Astrocyte (in vitro differentiated cells and primary cell): ENCODE results near the gene OSBP2.

Experiments
- CTCF ChIP-seq: IDR thresholded peaks from 2 replicates; pipeline ENCODE4 v1.5.1; 2011; ENCODE audit warnings: low read depth, mild to moderate bottlenecking, inconsistent platforms, low read length, moderate library complexity; ENCODE audit not compliant: insufficient read depth
- EZH2 ChIP-seq: IDR thresholded peaks from 2 replicates; pipeline ENCODE4 v1.6.1; 2012; ENCODE audit warnings: mild to moderate bottlenecking, low read length, inconsistent platforms; ENCODE audit not compliant: insufficient read depth

DNA sequence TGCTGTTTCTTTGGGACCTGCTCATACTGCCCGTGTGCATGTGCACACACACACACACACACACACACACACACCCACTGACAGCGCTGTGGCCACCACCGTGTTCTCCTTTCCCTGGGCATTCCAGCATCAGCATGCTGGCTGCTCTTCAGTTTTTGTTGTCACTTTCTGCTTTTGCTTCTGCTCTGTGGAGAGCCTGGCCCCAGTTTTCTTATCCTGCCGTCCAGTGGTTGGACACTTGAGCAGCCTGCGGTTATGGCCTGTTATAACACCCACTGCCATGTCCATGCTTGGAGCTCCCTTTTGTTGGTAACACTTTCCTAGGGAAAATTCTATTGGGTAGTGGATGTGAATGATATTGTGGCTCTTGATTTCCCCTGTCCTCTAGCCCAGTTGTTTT is 83.6 kb downstream of the OSBP2 start:
- TF ChIP-seq CTCF (no peak), EZH2 (no peak)
